HepG2 (cell line): ENCODE measurements around the gene SLC29A2. TPM values are rescaled to one million over a fixed set of nuclear protein-coding genes. Genes with fewer than 3 reads are reported as not detected.
A peak's percentile ranks its signal among the peaks of the same experiment; 100 is the strongest.

Experiments used
- ATF6 ChIP-seq: sonication (generic); formaldehyde crosslinking; conservative IDR thresholded peaks from 2 replicates; pipeline ENCODE4 v1.4.0; 2020; ENCODE audit warnings: missing genetic modification reagents
- CSRNP2 ChIP-seq: sonication (generic); formaldehyde crosslinking; conservative IDR thresholded peaks from 2 replicates; pipeline ENCODE4 v1.8.0; 2022; ENCODE audit warnings: low read depth, missing genetic modification reagents
- CTCF ChIP-seq: sonication (generic); formaldehyde crosslinking; IDR thresholded peaks from 2 replicates; pipeline ENCODE4 v1.5.0; 2020; ENCODE audit warnings: mild to moderate bottlenecking, missing genetic modification reagents, moderate library complexity
- EZH2 ChIP-seq: conservative IDR thresholded peaks from 2 replicates; pipeline ENCODE4 v1.6.1; 2012; ENCODE audit warnings: mild to moderate bottlenecking, low read depth, low read length, moderate library complexity
- MYNN ChIP-seq: sonication (generic); formaldehyde crosslinking; IDR thresholded peaks from 2 replicates; pipeline ENCODE4 v1.4.0; 2020; ENCODE audit warnings: mild to moderate bottlenecking, low read depth, missing genetic modification reagents
- NCOA1 ChIP-seq: sonication (generic); formaldehyde crosslinking; IDR thresholded peaks from 2 replicates; pipeline ENCODE4 v1.9.0; 2021; ENCODE audit warnings: missing genetic modification reagents
- NR1H2 ChIP-seq: sonication (generic); formaldehyde crosslinking; IDR thresholded peaks from 2 replicates; pipeline ENCODE4 v1.8.1; 2022; ENCODE audit warnings: low read depth, missing genetic modification reagents, borderline replicate concordance
- PATZ1 ChIP-seq: sonication (generic); formaldehyde crosslinking; IDR thresholded peaks from 2 replicates; pipeline ENCODE4 v1.4.0; 2020; ENCODE audit warnings: missing genetic modification reagents
- RAD21 ChIP-seq: fragments of 450-650 bp; formaldehyde crosslinking; IDR thresholded peaks from 2 replicates; pipeline ENCODE4 v1.5.0; 2020; ENCODE audit warnings: mild to moderate bottlenecking
- TRIM22 ChIP-seq: fragments of 450-650 bp; IDR thresholded peaks from 2 replicates; pipeline ENCODE4 v1.6.1; 2017
- ZBED4 ChIP-seq: sonication (generic); formaldehyde crosslinking; IDR thresholded peaks from 2 replicates; pipeline ENCODE4 v1.4.0; 2020; ENCODE audit warnings: missing genetic modification reagents, borderline replicate concordance
- ZNF350 ChIP-seq: sonication (generic); formaldehyde crosslinking; IDR thresholded peaks from 2 replicates; pipeline ENCODE4 v1.4.0; 2020; ENCODE audit warnings: mild to moderate bottlenecking, low read depth, missing genetic modification reagents, borderline replicate concordance
- ZNF878 ChIP-seq: sonication (generic); formaldehyde crosslinking; IDR thresholded peaks from 2 replicates; pipeline ENCODE4 v1.8.1; 2023; ENCODE audit warnings: mild to moderate bottlenecking, missing genetic modification reagents, moderate library complexity
- polyA plus RNA-seq, 8 experiments: library from polyadenylated mRNA; depleted of rRNA in 3 of 8; stranded (reverse) in 7 of 8; unstranded in 1 of 8; fragments of >200 nt; fragmentation: Illumina TruSeq in 4 of 8; extraction: Trizol in 4 of 8; gene quantifications; 2 replicates each; pipeline versions ENCODE4 v1.2.1 to v1.2.3, GENCODE V29; 2011 to 2016; ENCODE audit warnings: low read depth in 4 of 8, missing spikeins in 1 of 8, mixed read lengths in 1 of 8; ENCODE audit not compliant: insufficient read depth in 1 of 8
- total RNA-seq, 5 experiments: library from RNA; depleted of rRNA; stranded (reverse); fragments of >200 nt; fragmentation: Illumina TruSeq; extraction: Trizol; gene quantifications; 2 replicates each; pipeline ENCODE4 v1.2.3, GENCODE V29; 2016; ENCODE audit warnings: low read depth in 1 of 5
- TF ChIP-seq, protein P1 (sequence below): sonication (generic); formaldehyde crosslinking; IDR thresholded peaks from 2 replicates; pipeline ENCODE4 v1.5.0; 2020; ENCODE audit warnings: mild to moderate bottlenecking, low read depth, missing genetic modification reagents, borderline replicate concordance

The SLC29A2 gene
- total and polyA plus RNA-seq, 2 of the 13 experiments (the other 11 are each of a cell fraction or from before 2014, with no cell fraction given): 0.63 to 0.66 TPM

DNA sequence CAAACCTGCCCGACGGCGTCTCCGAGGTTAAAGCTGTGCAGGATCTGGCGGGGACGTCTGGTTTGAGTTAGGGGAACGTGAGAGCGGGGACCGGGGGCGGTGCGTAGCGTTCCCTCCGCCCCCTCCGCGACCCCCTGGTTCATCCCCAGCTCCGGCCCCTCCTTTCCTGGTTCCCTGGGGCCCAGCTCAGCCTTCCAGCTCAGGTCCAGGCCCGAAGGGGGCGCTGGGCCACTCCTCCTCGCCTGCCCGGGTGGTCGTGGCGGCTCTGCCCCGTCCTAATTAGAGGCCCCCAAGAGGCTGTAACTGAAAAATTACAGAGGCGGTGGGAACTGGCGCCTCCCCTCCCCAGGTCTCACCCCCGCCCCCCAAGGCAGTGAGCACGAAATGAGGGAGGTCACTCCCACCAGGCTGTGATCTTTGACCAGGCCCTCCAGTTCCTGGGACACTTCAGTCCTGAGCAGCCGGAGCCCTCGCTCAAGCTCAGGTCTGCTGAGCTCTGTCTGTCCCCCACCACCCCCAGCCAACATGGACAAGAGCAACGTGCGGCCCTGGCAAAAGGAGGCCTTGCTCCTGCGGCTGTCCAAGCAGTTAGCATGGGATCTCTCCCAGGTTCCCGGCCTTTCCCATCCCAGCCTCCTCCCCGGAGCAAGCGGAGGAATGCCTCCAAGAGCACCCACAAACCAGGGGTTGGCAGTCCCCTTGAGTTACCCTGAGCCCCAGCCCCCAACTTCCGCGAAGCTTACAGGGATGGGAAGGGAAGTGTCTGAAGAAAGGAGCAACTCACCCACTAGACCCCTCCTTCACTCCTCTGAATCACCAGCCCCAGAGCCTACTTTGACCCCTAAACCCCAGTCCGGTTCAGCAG is 58.0 kb downstream of the SLC29A2 start (continued):
- no peak for TF ChIP-seq TRIM22
- no peak for TF ChIP-seq ATF6 (CRISPR knock-in tag)
- TF ChIP-seq, protein P1, sequence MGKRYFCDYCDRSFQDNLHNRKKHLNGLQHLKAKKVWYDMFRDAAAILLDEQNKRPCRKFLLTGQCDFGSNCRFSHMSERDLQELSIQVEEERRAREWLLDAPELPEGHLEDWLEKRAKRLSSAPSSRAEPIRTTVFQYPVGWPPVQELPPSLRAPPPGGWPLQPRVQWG (CRISPR knock-in tag): no peak
- TF ChIP-seq MYNN: no peak
- no peak for TF ChIP-seq NCOA1
- TF ChIP-seq PATZ1: peak; percentile 68; the same call in 1 of the 2 replicates
- no peak for TF ChIP-seq CSRNP2 (CRISPR knock-in tag)
- TF ChIP-seq EZH2: no peak
- TF ChIP-seq CTCF (CRISPR knock-in tag): peak; percentile 68
- no peak for TF ChIP-seq ZNF350 (CRISPR knock-in tag)
- TF ChIP-seq ZNF878: no peak
- TF ChIP-seq ZBED4 (CRISPR knock-in tag): no peak; the same call in 1 of the 2 replicates
- TF ChIP-seq RAD21 (CRISPR knock-in tag): no peak
- TF ChIP-seq NR1H2 (CRISPR knock-in tag): no peak
